ENCODE data around the gene CPEB1.

CPEB1 gene

GRCh38 chr15:82663186-82663600 lies 16.0 kb upstream of the CPEB1 start:
- in situ Hi-C loops (cut with HindIII; ENCODE audit: low sequenced_read_pairs), result no loop called here
- no peak for TF ChIP-seq CTCF (IDR thresholded peaks at IDR 0.05; ENCODE audit: low read depth, low read length, missing control alignments)
- DNase-seq (ENCODE audit: low read depth), result no peak
- H3K4me3 ChIP-seq (ENCODE audit: low read depth, low read length), result no peak overlapping the region

GRCh38 chr15:82662641-82663040 lies 15.5 kb upstream of the CPEB1 start:
- DNase-seq (ENCODE audit: low read depth), result no peak
- in situ Hi-C loops (cut with HindIII; ENCODE audit: low sequenced_read_pairs), result no loop called here
- no peak for TF ChIP-seq CTCF (IDR thresholded peaks at IDR 0.05; ENCODE audit: low read depth, low read length, missing control alignments)
- no peak overlapping the region for H3K4me3 ChIP-seq (ENCODE audit: low read depth, low read length)

- no peak for DNase-seq (ENCODE audit: low read depth)
- TF ChIP-seq CTCF (IDR thresholded peaks at IDR 0.05; ENCODE audit: low read depth, low read length, missing control alignments), result no peak
- no peak overlapping the region for H3K4me3 ChIP-seq (ENCODE audit: low read depth, low read length)
- in situ Hi-C loops (cut with HindIII; ENCODE audit: low sequenced_read_pairs), result no loop called here
Observed at GRCh38 chr15:82660378-82660777, 13.2 kb upstream of the CPEB1 start.

- no peak overlapping the region for H3K4me3 ChIP-seq (ENCODE audit: low read depth, low read length)
- no peak for TF ChIP-seq CTCF (IDR thresholded peaks at IDR 0.05; ENCODE audit: low read depth, low read length, missing control alignments)
- DNase-seq (ENCODE audit: low read depth), result no peak
- in situ Hi-C loops (cut with HindIII; ENCODE audit: low sequenced_read_pairs), result no loop called here
Observed at GRCh38 chr15:82656641-82657266, 9.6 kb upstream of the CPEB1 start.

GRCh38 chr15:82655606-82656005 lies 8.4 kb upstream of the CPEB1 start:
- no peak for TF ChIP-seq CTCF (IDR thresholded peaks at IDR 0.05; ENCODE audit: low read depth, low read length, missing control alignments)
- in situ Hi-C loops (cut with HindIII; ENCODE audit: low sequenced_read_pairs), result no loop called here

GRCh38 chr15:82653483-82654168 lies 6.5 kb upstream of the CPEB1 start:
- no peak for DNase-seq (ENCODE audit: low read depth)
- in situ Hi-C loops (cut with HindIII; ENCODE audit: low sequenced_read_pairs), result no loop called here
- TF ChIP-seq CTCF (IDR thresholded peaks at IDR 0.05; ENCODE audit: low read depth, low read length, missing control alignments), result no peak

More at GRCh38 chr15:82655606-82656005, 8.4 kb upstream of the CPEB1 start:
- DNase-seq (ENCODE audit: low read depth), result no peak
- H3K4me3 ChIP-seq (ENCODE audit: low read depth, low read length), result no peak overlapping the region

More at GRCh38 chr15:82653483-82654168, 6.5 kb upstream of the CPEB1 start:
- no peak overlapping the region for H3K4me3 ChIP-seq (ENCODE audit: low read depth, low read length)

All from astrocyte of the cerebellum (primary cell).